K562 (cell line): ENCODE data around the gene PIK3CB. TPM values are rescaled to one million over a fixed set of nuclear protein-coding genes. Genes with fewer than 3 reads are reported as not detected.

ENCODE experiments used
- DIDO1 ChIP-seq: fragments of 450-650 bp; IDR thresholded peaks from 2 replicates; pipeline ENCODE4 v1.6.1; 2016; ENCODE audit warnings: low read depth, missing biosample characterization, missing genetic modification characterization
- EGR1 ChIP-seq: fragments of 450-650 bp; conservative IDR thresholded peaks from 2 replicates; pipeline ENCODE4 v1.6.1; 2017; ENCODE audit warnings: mild to moderate bottlenecking
- EHMT2 ChIP-seq: fragments of 450-650 bp; IDR thresholded peaks from 2 replicates; pipeline ENCODE4 v1.6.1; 2018; ENCODE audit warnings: antibody characterized with exemption
- ELF2 ChIP-seq: fragments of 250-450 bp; sonication (Bioruptor Pico); IDR thresholded peaks from 2 replicates; pipeline ENCODE4 v1.5.0; 2021; ENCODE audit warnings: mild to moderate bottlenecking
- ESRRB ChIP-seq: fragments of 250-450 bp; sonication (Bioruptor Pico); IDR thresholded peaks from 2 replicates; pipeline ENCODE4 v1.5.0; 2020; ENCODE audit warnings: mild to moderate bottlenecking, moderate library complexity, borderline replicate concordance
- FOXA1 ChIP-seq: fragments of 450-650 bp; IDR thresholded peaks from 2 replicates; pipeline ENCODE4 v1.6.1; 2016; ENCODE audit warnings: mild to moderate bottlenecking, borderline replicate concordance
- HNRNPUL1 ChIP-seq: fragments of 200-400 bp; formaldehyde crosslinking; IDR thresholded peaks from 2 replicates; pipeline ENCODE4 v1.6.1; 2017; ENCODE audit warnings: low read length
- JUND ChIP-seq, 2 experiments: IDR thresholded peaks; 2 replicates in 1 of 2; 3 replicates in 1 of 2; pipeline ENCODE4 v1.6.1; 2011; ENCODE audit warnings: borderline replicate concordance in 2 of 2, low read depth in 2 of 2, low read length in 2 of 2, improper control_type of control experiment in 1 of 2, missing biosample characterization in 1 of 2, missing genetic modification characterization in 1 of 2, missing genetic modification reagents in 1 of 2
- KDM1A ChIP-seq, 2 experiments: fragments of 450-650 bp; IDR thresholded peaks; 2 replicates each; pipeline ENCODE4 v1.6.1; 2016; ENCODE audit warnings: mild to moderate bottlenecking in 2 of 2
- KLF16 ChIP-seq: IDR thresholded peaks from 2 replicates; pipeline ENCODE4 v1.6.1; 2016; ENCODE audit warnings: antibody characterized with exemption
- KLF6 ChIP-seq: fragments of 250-450 bp; sonication (Bioruptor Pico); IDR thresholded peaks from 2 replicates; pipeline ENCODE4 v1.4.0; 2020; ENCODE audit warnings: mild to moderate bottlenecking, moderate library complexity, borderline replicate concordance
- MEF2D ChIP-seq: conservative IDR thresholded peaks from 2 replicates; pipeline ENCODE4 v1.6.1; 2016; ENCODE audit warnings: low read depth, missing genetic modification characterization, missing compliant biosample characterization
- NR4A1 ChIP-seq, 2 experiments: fragments of 250-450 bp in 1 of 2; fragments of 450-650 bp in 1 of 2; sonication (Bioruptor Pico) in 1 of 2; IDR thresholded peaks; 2 replicates each; pipeline versions ENCODE4 v1.4.0 to v1.6.1; 2016 to 2020; ENCODE audit warnings: mild to moderate bottlenecking in 2 of 2, missing compliant biosample characterization in 1 of 2, missing genetic modification characterization in 1 of 2, moderate library complexity in 1 of 2
- POU5F1 ChIP-seq: fragments of 150-350 bp; IDR thresholded peaks from 2 replicates; pipeline ENCODE4 v1.6.1; 2014; ENCODE audit warnings: borderline replicate concordance, low read length, low read depth, mild to moderate bottlenecking; ENCODE audit not compliant: partially characterized antibody
- RFX5 ChIP-seq: IDR thresholded peaks from 2 replicates; pipeline ENCODE4 v1.6.1; 2011; ENCODE audit warnings: low read depth, mild to moderate bottlenecking, improper control_type of control experiment, low read length
- SETDB1 ChIP-seq: IDR thresholded peaks from one replicate; pipeline ENCODE4 v1.6.1; 2012; ENCODE audit warnings: low read length, control low read depth, inconsistent platforms
- SMAD1 ChIP-seq: fragments of 150-350 bp; IDR thresholded peaks from 2 replicates; pipeline ENCODE4 v1.6.1; 2014; ENCODE audit warnings: low read length, low read depth; ENCODE audit not compliant: partially characterized antibody
- ZNF280A ChIP-seq: fragments of 450-650 bp; IDR thresholded peaks from 2 replicates; pipeline ENCODE4 v1.6.1; 2018; ENCODE audit warnings: mild to moderate bottlenecking, low read depth; ENCODE audit not compliant: partially characterized antibody
- ZNF398 ChIP-seq: fragments of 250-450 bp; sonication (Bioruptor Pico); IDR thresholded peaks from 2 replicates; pipeline ENCODE4 v1.8.0; 2021; ENCODE audit warnings: moderate library complexity, mild to moderate bottlenecking, inconsistent platforms
- ZNF41 ChIP-seq: fragments of 250-450 bp; sonication (Bioruptor Pico); conservative IDR thresholded peaks from 2 replicates; pipeline ENCODE4 v1.4.0; 2020; ENCODE audit warnings: mild to moderate bottlenecking
- polyA plus RNA-seq, 8 experiments: library from polyadenylated mRNA; depleted of rRNA in 4 of 8; stranded (reverse) in 5 of 8; unstranded in 3 of 8; fragments of >200 nt; fragmentation: Nextera tagmentation in 2 of 8; fragmentation: Illumina TruSeq in 1 of 8; extraction: Ambion mirVana in 2 of 8; extraction: Trizol in 1 of 8; gene quantifications; 2 replicates each; pipeline versions ENCODE4 v1.2.1 to v1.2.3, GENCODE V29; 2011 to 2014; ENCODE audit warnings: inconsistent platforms in 1 of 8, missing spikeins in 1 of 8
- total RNA-seq, 7 experiments: library from RNA; depleted of rRNA in 6 of 7; stranded (reverse); fragments of >200 nt in 6 of 7; fragmentation: Illumina TruSeq in 2 of 7; extraction: Trizol in 2 of 7; gene quantifications; 2 replicates each; pipeline versions ENCODE4 v1.2.1 to v1.2.3, GENCODE V29; 2011 to 2021; ENCODE audit warnings: low replicate concordance in 1 of 7
- TF ChIP-seq, protein P1 (sequence below): fragments of 250-450 bp; sonication (Bioruptor Pico); IDR thresholded peaks from 2 replicates; pipeline ENCODE4 v1.4.0; 2020
- TF ChIP-seq, protein P2 (sequence below): fragments of 250-450 bp; sonication (Bioruptor Pico); IDR thresholded peaks from 2 replicates; pipeline ENCODE4 v1.4.0; 2020; ENCODE audit warnings: borderline replicate concordance

Gene PIK3CB
- total and polyA plus RNA-seq, 9 of the 15 experiments (the other 6 are each of a cell fraction or from before 2014, with no cell fraction given), result 15.3 to 62.6 (median 28.3) TPM

GRCh38 chr3:138768125-138768524 is 66.6 kb downstream of the PIK3CB start (continued):
- TF ChIP-seq EGR1 (no peak), JUND (IDR thresholded peaks at IDR 0.05; ENCODE audit: borderline replicate concordance, low read depth, low read length) (no peak), JUND (tag; IDR thresholded peaks at IDR 0.05; ENCODE audit: borderline replicate concordance, low read depth, low read length) (no peak), DIDO1 (tag) (no peak), SMAD1 (no peak), ZNF398 (no peak), POU5F1 (no peak), ZNF280A (peak; percentile 100), HNRNPUL1 (no peak), FOXA1 (no peak), KLF6 (CRISPR knock-in tag) (no peak), RFX5 (no peak), MEF2D (tag) (no peak), ZNF41 (CRISPR knock-in tag) (no peak), NR4A1 (CRISPR knock-in tag; IDR thresholded peaks at IDR 0.05) (no peak), NR4A1 (tag; IDR thresholded peaks at IDR 0.05) (no peak), KDM1A (IDR thresholded peaks at IDR 0.05) (no peak), SETDB1 (no peak), ELF2 (CRISPR knock-in tag) (no peak), ESRRB (no peak), EHMT2 (0 out of 2 replicates have a peak, but pooled peaks have one; percentile 18), KLF16 (no peak)
- TF ChIP-seq, protein P1, sequence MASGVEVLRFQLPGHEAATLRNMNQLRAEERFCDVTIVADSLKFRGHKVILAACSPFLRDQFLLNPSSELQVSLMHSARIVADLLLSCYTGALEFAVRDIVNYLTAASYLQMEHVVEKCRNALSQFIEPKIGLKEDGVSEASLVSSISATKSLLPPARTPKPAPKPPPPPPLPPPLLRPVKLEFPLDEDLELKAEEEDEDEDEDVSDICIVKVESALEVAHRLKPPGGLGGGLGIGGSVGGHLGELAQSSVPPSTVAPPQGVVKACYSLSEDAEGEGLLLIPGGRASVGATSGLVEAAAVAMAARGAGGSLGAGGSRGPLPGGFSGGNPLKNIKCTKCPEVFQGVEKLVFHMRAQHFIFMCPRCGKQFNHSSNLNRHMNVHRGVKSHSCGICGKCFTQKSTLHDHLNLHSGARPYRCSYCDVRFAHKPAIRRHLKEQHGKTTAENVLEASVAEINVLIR (CRISPR knock-in tag), result no peak
- TF ChIP-seq, protein P2, sequence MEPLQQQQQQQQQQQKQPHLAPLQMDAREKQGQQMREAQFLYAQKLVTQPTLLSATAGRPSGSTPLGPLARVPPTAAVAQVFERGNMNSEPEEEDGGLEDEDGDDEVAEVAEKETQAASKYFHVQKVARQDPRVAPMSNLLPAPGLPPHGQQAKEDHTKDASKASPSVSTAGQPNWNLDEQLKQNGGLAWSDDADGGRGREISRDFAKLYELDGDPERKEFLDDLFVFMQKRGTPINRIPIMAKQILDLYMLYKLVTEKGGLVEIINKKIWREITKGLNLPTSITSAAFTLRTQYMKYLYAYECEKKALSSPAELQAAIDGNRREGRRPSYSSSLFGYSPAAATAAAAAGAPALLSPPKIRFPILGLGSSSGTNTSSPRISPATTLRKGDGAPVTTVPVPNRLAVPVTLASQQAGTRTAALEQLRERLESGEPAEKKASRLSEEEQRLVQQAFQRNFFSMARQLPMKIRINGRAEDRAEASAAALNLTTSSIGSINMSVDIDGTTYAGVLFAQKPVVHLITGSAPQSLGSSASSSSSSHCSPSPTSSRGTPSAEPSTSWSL, result no peak
